Measurements from ENCODE around the gene CUL1.
"Not testable (repeated sequence)": the region's sequence is repeated elsewhere in the genome, so short reads cannot be mapped to it uniquely, and the experiment has no call there.

Gene CUL1

GRCh38 chr7:148698007-148698396, 701 bp upstream of the CUL1 start:
- no peak for DNase-seq

DNA sequence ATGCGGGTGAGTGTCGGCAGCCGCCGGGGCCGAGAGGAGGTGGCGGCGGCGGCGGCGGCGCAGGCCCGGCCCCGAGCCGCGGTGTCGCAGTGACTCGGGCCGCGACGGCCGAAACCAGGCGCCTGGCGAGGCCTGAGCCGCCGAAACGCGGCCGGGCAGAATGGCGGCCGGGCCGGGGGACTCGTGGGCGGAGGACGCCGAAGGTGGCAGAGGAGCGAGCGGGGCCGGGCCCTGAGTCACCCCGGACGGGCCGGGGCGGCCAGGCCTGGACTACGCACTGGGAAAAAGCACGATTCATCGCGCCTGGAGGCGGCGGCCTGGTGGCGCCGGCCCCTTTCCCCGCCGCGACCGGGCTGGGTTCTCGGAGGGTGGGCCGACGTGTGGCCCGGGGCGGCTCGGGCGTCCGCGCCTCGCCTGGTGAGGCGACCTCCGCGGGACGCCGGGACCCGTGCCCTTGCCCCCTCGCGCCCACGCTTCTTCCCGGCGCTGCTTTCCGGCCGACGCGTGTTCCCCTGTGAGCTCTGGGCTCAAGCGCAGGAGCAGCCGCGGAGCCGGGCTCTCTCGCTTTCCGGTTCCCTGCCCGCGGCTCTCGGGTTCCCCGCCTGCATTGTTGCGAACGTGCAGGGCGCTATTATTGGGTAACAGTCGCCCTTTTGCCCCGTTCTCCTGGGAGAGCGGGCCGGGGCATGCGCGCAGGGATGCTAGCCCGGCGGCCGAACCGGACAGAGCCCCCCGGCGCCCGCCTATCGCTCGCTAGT, 500 bp downstream of the CUL1 start:
- peak in 1 of 2 experiments; percentile 25 for DNase-seq

- no peak for DNase-seq
Measured at GRCh38 chr7:148699782-148700629, 1.3 kb downstream of the CUL1 start.

DNA sequence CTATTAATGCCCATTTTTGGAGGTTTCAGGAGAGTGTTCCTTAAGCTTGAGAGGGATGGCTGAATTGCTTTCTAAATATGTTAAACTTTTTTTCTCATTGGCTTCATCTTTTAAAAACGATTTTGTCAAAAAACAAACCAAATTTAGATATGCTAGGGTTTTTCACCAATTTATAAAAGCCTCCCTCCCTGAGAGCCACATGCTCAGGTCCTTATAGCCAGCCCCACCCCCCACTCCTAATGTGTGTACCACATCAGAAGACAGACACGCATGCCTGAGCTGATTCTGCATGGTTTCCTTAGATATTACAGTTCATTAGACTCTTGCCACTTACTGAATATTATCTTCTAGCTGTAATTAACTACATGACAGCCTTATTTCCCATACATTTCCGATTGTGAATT, 2.0 kb downstream of the CUL1 start:
- peak in 1 of 2 experiments; percentile 31 for DNase-seq

DNA sequence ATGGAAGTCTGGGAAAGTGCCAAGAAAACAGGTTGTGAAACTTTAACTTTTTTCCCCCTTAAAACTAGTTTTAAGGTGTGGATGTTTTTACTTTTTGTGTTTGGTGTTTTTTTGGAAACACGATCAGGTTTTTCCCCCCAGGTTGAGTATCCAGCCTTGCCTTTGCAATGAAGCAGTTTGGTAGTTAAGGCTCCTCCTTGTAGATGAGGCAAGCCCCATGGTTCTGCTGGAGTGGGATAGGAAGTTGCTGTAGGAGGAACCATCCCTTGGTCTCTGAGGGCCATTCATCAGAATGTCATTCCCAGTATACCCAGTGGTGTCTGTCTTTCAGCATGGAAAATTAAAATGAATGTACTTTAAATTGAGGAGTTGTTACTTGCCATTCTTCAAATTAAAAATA, 2.7 kb downstream of the CUL1 start:
- DNase-seq: no peak

DNA sequence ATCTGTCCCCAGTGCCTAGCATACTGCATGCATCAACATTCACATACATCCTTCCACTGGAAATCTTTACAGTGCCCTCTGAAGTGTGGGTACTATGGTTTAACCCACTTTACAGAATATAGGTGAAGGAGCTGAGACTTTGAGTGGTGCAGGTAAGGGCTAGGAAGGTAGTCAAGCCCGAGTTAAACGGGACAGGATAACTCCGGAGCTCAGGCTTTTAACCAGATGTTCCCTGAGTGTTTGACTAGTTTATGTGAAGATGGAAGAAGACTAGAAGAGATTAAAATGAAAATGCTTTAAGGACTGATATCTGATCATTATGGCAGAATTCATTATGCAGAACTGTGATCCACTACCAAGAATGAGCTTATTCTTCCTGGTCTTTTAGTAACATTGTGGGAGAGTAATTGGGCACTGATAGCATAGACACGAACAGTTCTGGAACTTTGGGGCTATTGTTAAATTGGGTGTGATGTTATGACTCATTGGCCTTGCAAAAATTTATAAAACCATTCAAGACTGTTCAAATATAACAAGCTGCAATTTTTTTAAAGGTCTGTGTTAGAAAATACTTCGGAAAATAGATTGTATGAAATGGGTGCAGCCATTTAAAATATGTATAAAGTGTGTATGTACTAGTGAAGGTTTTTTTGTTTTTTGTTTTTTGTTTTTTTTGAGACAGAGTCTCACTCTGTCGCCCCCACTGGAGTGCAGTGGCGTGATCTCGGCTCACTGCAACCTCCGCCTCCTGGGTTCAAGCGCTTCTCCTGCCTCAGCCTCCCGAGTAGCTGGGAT, 4.4 kb downstream of the CUL1 start:
- DNase-seq: no peak

GRCh38 chr7:148703671-148703962, 4.9 kb downstream of the CUL1 start:
- DNase-seq: not testable (repeated sequence)

GRCh38 chr7:148704189-148704588, 5.5 kb downstream of the CUL1 start:
- no peak for DNase-seq

GRCh38 chr7:148704970-148705369, 6.3 kb downstream of the CUL1 start:
- no peak for DNase-seq

- DNase-seq: no peak
Measured at GRCh38 chr7:148706368-148706767, 7.7 kb downstream of the CUL1 start.

GRCh38 chr7:148708026-148708885, 9.6 kb downstream of the CUL1 start:
- no peak for DNase-seq

DNA sequence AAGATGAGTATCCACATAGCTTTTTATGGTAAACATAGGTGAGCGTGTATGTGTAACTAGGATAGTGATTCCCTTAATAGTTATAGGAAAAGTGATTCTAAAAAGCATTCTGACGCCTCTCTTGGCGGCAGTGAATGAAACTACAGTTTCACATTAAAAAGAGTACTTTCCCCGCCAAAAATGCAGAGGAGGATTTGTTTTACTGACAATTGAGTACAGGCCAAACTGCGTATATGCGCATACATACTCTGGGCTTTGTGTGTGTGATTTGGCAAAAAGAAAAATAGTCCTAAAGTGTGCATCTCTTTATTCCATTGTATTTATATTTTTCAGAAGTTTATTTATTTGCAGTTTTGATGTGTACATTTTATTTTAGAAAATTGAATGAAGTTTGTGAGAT, 10.3 kb downstream of the CUL1 start:
- DNase-seq: no peak

- not testable (repeated sequence) for DNase-seq
Measured at GRCh38 chr7:148710426-148710825, 11.7 kb downstream of the CUL1 start.

DNA sequence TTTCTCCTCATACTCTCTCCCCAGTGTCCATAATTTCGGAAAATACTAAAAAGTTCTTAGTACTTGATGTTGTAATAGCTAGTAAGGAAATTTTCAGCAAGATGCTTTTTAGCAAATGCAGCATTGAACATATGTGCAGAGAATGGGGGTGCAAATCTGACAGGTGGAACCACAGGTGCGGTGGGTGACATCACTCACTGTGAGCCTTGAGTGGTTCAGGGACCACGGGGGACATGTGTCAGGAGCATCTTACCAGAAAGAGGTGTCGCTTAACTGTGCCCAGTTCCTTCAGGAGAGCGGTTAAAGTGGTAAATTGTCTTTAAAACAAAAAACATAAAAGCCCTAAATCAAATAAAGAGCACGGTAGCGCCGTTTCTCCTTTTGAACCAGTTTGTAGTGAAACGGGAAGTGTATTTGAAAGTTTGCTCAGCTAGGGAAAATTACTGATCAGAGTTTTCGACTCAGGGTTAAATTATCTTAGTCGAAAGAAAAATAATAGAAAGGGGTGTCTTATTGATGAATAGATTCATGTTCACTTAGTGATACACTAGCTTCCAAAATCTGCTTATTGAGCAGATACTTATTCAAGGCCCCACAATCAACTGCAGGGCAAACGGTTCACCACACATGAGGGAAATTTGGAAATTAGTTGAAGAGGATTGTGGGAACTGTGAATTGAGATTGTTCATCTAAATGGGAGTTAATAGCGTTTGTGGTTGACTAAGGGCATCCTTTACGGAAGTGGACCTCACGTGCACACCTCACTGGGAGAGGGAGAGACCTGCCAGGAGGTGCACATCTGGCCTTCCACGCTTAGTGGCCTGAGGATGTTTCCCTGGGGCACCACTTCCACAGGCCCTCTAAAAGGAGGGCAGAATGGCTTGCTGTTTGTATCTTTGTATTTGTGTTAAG, 12.7 kb downstream of the CUL1 start:
- DNase-seq: no peak

GRCh38 chr7:148712678-148713329, 14.1 kb downstream of the CUL1 start:
- no peak for DNase-seq

- DNase-seq: no peak
Measured at GRCh38 chr7:148714498-148714897, 15.8 kb downstream of the CUL1 start.

DNA sequence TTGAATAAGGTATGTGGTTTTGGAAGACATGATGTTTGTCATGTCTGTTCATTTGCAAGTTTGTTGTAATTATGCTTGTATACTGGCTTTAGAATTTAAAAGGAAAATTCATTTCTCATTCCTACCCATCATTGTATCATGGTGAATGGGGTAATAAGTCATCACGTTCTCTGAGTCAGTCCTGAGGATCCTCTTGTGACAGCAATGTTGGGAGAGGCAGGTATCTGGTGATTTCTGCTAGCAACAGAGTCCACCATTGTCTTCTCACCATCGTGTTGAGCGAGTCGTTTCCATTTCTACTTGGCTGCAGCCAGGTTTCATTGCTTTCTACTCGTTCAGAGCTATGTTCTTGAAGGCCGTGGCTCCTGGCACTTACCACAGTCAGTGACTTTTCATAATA, 16.3 kb downstream of the CUL1 start:
- no peak for DNase-seq

GRCh38 chr7:148717266-148717793, 18.6 kb downstream of the CUL1 start:
- no peak for DNase-seq

GRCh38 chr7:148718431-148718830, 19.7 kb downstream of the CUL1 start:
- no peak for DNase-seq

- no peak for DNase-seq
Measured at GRCh38 chr7:148719753-148720152, 21.1 kb downstream of the CUL1 start.

GRCh38 chr7:148720472-148720871, 21.8 kb downstream of the CUL1 start:
- no peak for DNase-seq
